ENCODE data around the gene STRA6. TPM values are rescaled to one million over a fixed set of nuclear protein-coding genes. Genes with fewer than 3 reads are reported as not detected.

The STRA6 gene
- polyA plus RNA-seq, 1 donor = 22.2 TPM

- H3K27me3 ChIP-seq (ENCODE audit: control insufficient read depth, insufficient read depth, low read length) = peaks cover 13% of the 10 kb centered on the region
- no peaks in the 10 kb centered on the region for H3K4me1 ChIP-seq (ENCODE audit: control insufficient read depth, insufficient read depth, low read length)
- no peak overlapping the region for H3K4me3 ChIP-seq (ENCODE audit: low read length)
- H3K27ac ChIP-seq (ENCODE audit: low read length) = no peak overlapping the region
- H3K36me3 ChIP-seq (ENCODE audit: control insufficient read depth, insufficient read depth, low read length) = no peaks in the 10 kb centered on the region
- DNase-seq = no peak
- H3K9me3 ChIP-seq (ENCODE audit: control insufficient read depth, low read depth, low read length) = no peaks in the 10 kb centered on the region
- WGBS (ENCODE audit: insufficient coverage, low lambda C conversion rate) = 60% methylated on average over 1 of the region's 11 CpGs
Observed at GRCh38 chr15:74227968-74228722, 25.6 kb upstream of the STRA6 start.

GRCh38 chr15:74226761-74227540 lies 24.4 kb upstream of the STRA6 start:
- no peak for DNase-seq

GRCh38 chr15:74225928-74226327 lies 23.3 kb upstream of the STRA6 start:
- no peak for DNase-seq
- H3K9me3 ChIP-seq (ENCODE audit: control insufficient read depth, low read depth, low read length) = no peaks in the 10 kb centered on the region
- no peaks in the 10 kb centered on the region for H3K36me3 ChIP-seq (ENCODE audit: control insufficient read depth, insufficient read depth, low read length)
- peaks cover 3% of the 10 kb centered on the region for H3K4me1 ChIP-seq (ENCODE audit: control insufficient read depth, insufficient read depth, low read length)
- peaks cover 27% of the 10 kb centered on the region for H3K27me3 ChIP-seq (ENCODE audit: control insufficient read depth, insufficient read depth, low read length)
- no CpG with 5 or more reads among the region's 5 CpGs for WGBS (ENCODE audit: insufficient coverage, low lambda C conversion rate)
- H3K4me3 ChIP-seq (ENCODE audit: low read length) = no peak overlapping the region
- H3K27ac ChIP-seq (ENCODE audit: low read length) = no peak overlapping the region

More at GRCh38 chr15:74226761-74227540, 24.4 kb upstream of the STRA6 start:
- Histone ChIP-seq H3K36me3 (ENCODE audit: control insufficient read depth, insufficient read depth, low read length) (no peaks in the 10 kb centered on the region), H3K27ac (ENCODE audit: low read length) (no peak overlapping the region), H3K9me3 (ENCODE audit: control insufficient read depth, low read depth, low read length) (no peaks in the 10 kb centered on the region), H3K27me3 (ENCODE audit: control insufficient read depth, insufficient read depth, low read length) (peaks cover 20% of the 10 kb centered on the region), H3K4me1 (ENCODE audit: control insufficient read depth, insufficient read depth, low read length) (peaks cover 3% of the 10 kb centered on the region), H3K4me3 (ENCODE audit: low read length) (no peak overlapping the region)
- WGBS (ENCODE audit: insufficient coverage, low lambda C conversion rate) = 93% methylated on average over 3 of the region's 10 CpGs

- 0% methylated on average over 2 of the region's 25 CpGs for WGBS (ENCODE audit: insufficient coverage, low lambda C conversion rate)
- DNase-seq = peak in 1 of 2 donors; percentile 67
- H3K27ac ChIP-seq (ENCODE audit: low read length) = no peak overlapping the region
- no peaks in the 10 kb centered on the region for H3K36me3 ChIP-seq (ENCODE audit: control insufficient read depth, insufficient read depth, low read length)
- H3K4me1 ChIP-seq (ENCODE audit: control insufficient read depth, insufficient read depth, low read length) = peaks cover 3% of the 10 kb centered on the region
- H3K27me3 ChIP-seq (ENCODE audit: control insufficient read depth, insufficient read depth, low read length) = peaks cover 33% of the 10 kb centered on the region
- no peak overlapping the region for H3K4me3 ChIP-seq (ENCODE audit: low read length)
- no peaks in the 10 kb centered on the region for H3K9me3 ChIP-seq (ENCODE audit: control insufficient read depth, low read depth, low read length)
Observed at GRCh38 chr15:74222240-74223119, 19.9 kb upstream of the STRA6 start.

GRCh38 chr15:74221399-74222239 lies 19.0 kb upstream of the STRA6 start:
- WGBS (ENCODE audit: insufficient coverage, low lambda C conversion rate) = no CpG with 5 or more reads among the region's 12 CpGs
- H3K36me3 ChIP-seq (ENCODE audit: control insufficient read depth, insufficient read depth, low read length) = no peaks in the 10 kb centered on the region
- no peak for DNase-seq
- H3K27me3 ChIP-seq (ENCODE audit: control insufficient read depth, insufficient read depth, low read length) = peaks cover 32% of the 10 kb centered on the region
- no peaks in the 10 kb centered on the region for H3K9me3 ChIP-seq (ENCODE audit: control insufficient read depth, low read depth, low read length)
- no peak overlapping the region for H3K27ac ChIP-seq (ENCODE audit: low read length)
- H3K4me3 ChIP-seq (ENCODE audit: low read length) = no peak overlapping the region
- peaks cover 3% of the 10 kb centered on the region for H3K4me1 ChIP-seq (ENCODE audit: control insufficient read depth, insufficient read depth, low read length)

- Histone ChIP-seq H3K9me3 (ENCODE audit: control insufficient read depth, low read depth, low read length) (no peaks in the 10 kb centered on the region), H3K4me1 (ENCODE audit: control insufficient read depth, insufficient read depth, low read length) (peaks cover 3% of the 10 kb centered on the region), H3K4me3 (ENCODE audit: low read length) (no peak overlapping the region), H3K36me3 (ENCODE audit: control insufficient read depth, insufficient read depth, low read length) (no peaks in the 10 kb centered on the region), H3K27me3 (ENCODE audit: control insufficient read depth, insufficient read depth, low read length) (peaks cover 32% of the 10 kb centered on the region), H3K27ac (ENCODE audit: low read length) (no peak overlapping the region)
- no CpG with 5 or more reads among the region's 11 CpGs for WGBS (ENCODE audit: insufficient coverage, low lambda C conversion rate)
- no peak for DNase-seq
Observed at GRCh38 chr15:74220475-74221248, 18.1 kb upstream of the STRA6 start.

- H3K36me3 ChIP-seq (ENCODE audit: control insufficient read depth, insufficient read depth, low read length) = no peaks in the 10 kb centered on the region
- H3K9me3 ChIP-seq (ENCODE audit: control insufficient read depth, low read depth, low read length) = no peaks in the 10 kb centered on the region
- peaks cover 25% of the 10 kb centered on the region for H3K27me3 ChIP-seq (ENCODE audit: control insufficient read depth, insufficient read depth, low read length)
- no peak for DNase-seq
- no CpG with 5 or more reads among the region's 16 CpGs for WGBS (ENCODE audit: insufficient coverage, low lambda C conversion rate)
- H3K4me3 ChIP-seq (ENCODE audit: low read length) = no peak overlapping the region
- H3K4me1 ChIP-seq (ENCODE audit: control insufficient read depth, insufficient read depth, low read length) = peaks cover 3% of the 10 kb centered on the region
- H3K27ac ChIP-seq (ENCODE audit: low read length) = no peak overlapping the region
Observed at GRCh38 chr15:74217907-74218885, 15.6 kb upstream of the STRA6 start.

GRCh38 chr15:74216949-74217348 lies 14.4 kb upstream of the STRA6 start:
- H3K4me1 ChIP-seq (ENCODE audit: control insufficient read depth, insufficient read depth, low read length) = no peaks in the 10 kb centered on the region
- no CpG with 5 or more reads among the region's 3 CpGs for WGBS (ENCODE audit: insufficient coverage, low lambda C conversion rate)
- no peak overlapping the region for H3K27ac ChIP-seq (ENCODE audit: low read length)
- H3K27me3 ChIP-seq (ENCODE audit: control insufficient read depth, insufficient read depth, low read length) = peaks cover 18% of the 10 kb centered on the region
- no peaks in the 10 kb centered on the region for H3K9me3 ChIP-seq (ENCODE audit: control insufficient read depth, low read depth, low read length)
- H3K36me3 ChIP-seq (ENCODE audit: control insufficient read depth, insufficient read depth, low read length) = no peaks in the 10 kb centered on the region
- no peak for DNase-seq
- no peak overlapping the region for H3K4me3 ChIP-seq (ENCODE audit: low read length)

Data from large intestine (tissue), 3 donors.